Tibial nerve (tissue), 4 donors: Measurements from ENCODE around the gene OPN1SW.

Experiments
- CTCF ChIP-seq, 5 experiments: fragments of 200-600 bp in 3 of 5; fragments of 450-650 bp in 2 of 5; sonication (generic) in 3 of 5; IDR thresholded peaks; one replicate each; pipeline ENCODE4 v1.5.1; 2016 to 2019; ENCODE audit warnings: antibody characterized with exemption in 5 of 5, mild to moderate bottlenecking in 3 of 5, moderate library complexity in 2 of 5
- EP300 ChIP-seq, 2 donors: sonication (generic); formaldehyde crosslinking; IDR thresholded peaks; one replicate each; pipeline ENCODE4 v1.6.1; 2017; ENCODE audit warnings: antibody characterized with exemption in 2 of 2, mild to moderate bottlenecking in 1 of 2
- POLR2A ChIP-seq, 2 donors: fragments of 450-650 bp; IDR thresholded peaks; one replicate each; pipeline ENCODE4 v1.6.1; 2017; ENCODE audit warnings: antibody characterized with exemption in 2 of 2, mild to moderate bottlenecking in 2 of 2, moderate library complexity in 2 of 2

DNA sequence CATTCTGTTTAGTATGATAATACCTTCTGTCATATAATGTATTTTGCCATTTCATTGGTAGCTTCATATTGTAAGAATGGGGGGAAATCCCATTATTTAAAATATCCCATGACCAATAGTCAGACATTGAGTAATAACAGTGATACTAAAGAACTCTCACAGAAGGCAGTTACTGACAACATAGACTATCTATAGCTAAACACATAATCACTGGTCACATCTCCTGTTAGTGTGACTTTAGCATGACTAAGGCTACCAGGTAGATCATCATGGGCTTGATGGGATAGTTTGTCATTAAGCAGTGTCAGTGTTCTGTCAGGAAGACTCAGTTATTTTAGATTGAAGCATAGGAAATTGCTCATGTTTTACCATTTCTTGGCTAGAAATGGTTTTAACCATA, 16.4 kb downstream of the OPN1SW start:
- TF ChIP-seq CTCF (IDR thresholded peaks at IDR 0.05) (no peak), POLR2A (IDR thresholded peaks at IDR 0.05) (no peak), EP300 (IDR thresholded peaks at IDR 0.05) (no peak)
